HG03520 (cell line): Measurements from ENCODE around the gene CACNA1I.

Experiments
- ATAC-seq: cut with Tn5 transposase; IDR thresholded peaks from one replicate; pipeline ENCODE4 v1.9.1; 2021; ENCODE audit warnings: mild to moderate bottlenecking, moderate library complexity; ENCODE audit not compliant: unreplicated experiment

Gene CACNA1I

GRCh38 chr22:39621826-39622225 lies 51.3 kb downstream of the CACNA1I start:
- ATAC-seq, result no peak

- ATAC-seq, result no peak
These were observed 52.4 kb downstream of the CACNA1I start for GRCh38 chr22:39622881-39623367.

- ATAC-seq, result no peak
These were observed 53.3 kb downstream of the CACNA1I start for GRCh38 chr22:39623603-39624500.

- no peak for ATAC-seq
These were observed 53.9 kb downstream of the CACNA1I start for GRCh38 chr22:39624501-39624821.

GRCh38 chr22:39625569-39626537 lies 55.3 kb downstream of the CACNA1I start:
- ATAC-seq, result no peak

GRCh38 chr22:39627208-39627607 lies 56.7 kb downstream of the CACNA1I start:
- no peak for ATAC-seq

- ATAC-seq, result no peak
These were observed 57.5 kb downstream of the CACNA1I start for GRCh38 chr22:39627865-39628562.

GRCh38 chr22:39628563-39629080 lies 58.1 kb downstream of the CACNA1I start:
- ATAC-seq, result no peak

- ATAC-seq, result no peak
These were observed 59.3 kb downstream of the CACNA1I start for GRCh38 chr22:39629851-39630250.

GRCh38 chr22:39630721-39631120 lies 60.2 kb downstream of the CACNA1I start:
- no peak for ATAC-seq

- no peak for ATAC-seq
These were observed 61.1 kb downstream of the CACNA1I start for GRCh38 chr22:39631381-39632286.

- no peak for ATAC-seq
These were observed 64.2 kb downstream of the CACNA1I start for GRCh38 chr22:39634530-39635405.

- ATAC-seq, result no peak
These were observed 65.2 kb downstream of the CACNA1I start for GRCh38 chr22:39635719-39636118.

- no peak for ATAC-seq
These were observed 68.4 kb downstream of the CACNA1I start for GRCh38 chr22:39638958-39639357.

GRCh38 chr22:39641660-39642310 lies 71.2 kb downstream of the CACNA1I start:
- no peak for ATAC-seq

GRCh38 chr22:39643311-39644083 lies 72.9 kb downstream of the CACNA1I start:
- ATAC-seq, result no peak

GRCh38 chr22:39645532-39645931 lies 75.0 kb downstream of the CACNA1I start:
- no peak for ATAC-seq
